ENCODE results near the gene HSPA4. TPM values are rescaled to one million over a fixed set of nuclear protein-coding genes. Genes with fewer than 3 reads are reported as not detected.
"Not testable (repeated sequence)": the region's sequence is repeated elsewhere in the genome, so short reads cannot be mapped to it uniquely, and the experiment has no call there.

The HSPA4 gene
- polyA plus RNA-seq, 1 donor from 2014 or later, result 69.5 TPM

DNA sequence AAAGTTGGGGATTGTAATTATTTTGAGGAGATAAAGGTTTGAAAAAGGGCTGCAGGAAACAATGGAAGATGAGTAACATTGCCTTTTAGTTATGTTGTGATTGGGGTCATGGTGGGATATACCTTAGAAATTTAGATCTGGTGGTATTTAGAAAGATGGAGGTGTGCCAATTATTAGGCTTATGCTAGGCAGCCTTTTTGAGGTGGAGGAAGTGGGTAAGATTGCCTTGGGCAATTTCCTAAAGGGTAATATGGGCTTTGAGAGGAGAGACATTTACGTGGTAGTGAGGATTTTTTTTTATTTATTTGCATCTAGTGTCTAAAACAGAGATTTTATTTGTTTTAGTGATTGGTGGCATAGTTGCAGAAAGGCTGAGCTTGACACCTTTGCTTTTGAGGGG is 10.5 kb downstream of the HSPA4 start:
- H3K9me3 Mint-ChIP-seq, result no peaks in the 10 kb centered on the region
- H3K4me3 Mint-ChIP-seq, result peak overlapping the region in 2 of 4 donors; percentile 49 to 63
- H3K36me3 Mint-ChIP-seq, result no peaks in the 10 kb centered on the region
- H3K27ac Mint-ChIP-seq, result peak overlapping the region in 1 of 3 donors; percentile 84
- peaks cover 24 to 38% (median 29%) of the 10 kb centered on the region in 3 donors for H3K4me1 Mint-ChIP-seq
- no peaks in the 10 kb centered on the region for H3K27me3 Mint-ChIP-seq

DNA sequence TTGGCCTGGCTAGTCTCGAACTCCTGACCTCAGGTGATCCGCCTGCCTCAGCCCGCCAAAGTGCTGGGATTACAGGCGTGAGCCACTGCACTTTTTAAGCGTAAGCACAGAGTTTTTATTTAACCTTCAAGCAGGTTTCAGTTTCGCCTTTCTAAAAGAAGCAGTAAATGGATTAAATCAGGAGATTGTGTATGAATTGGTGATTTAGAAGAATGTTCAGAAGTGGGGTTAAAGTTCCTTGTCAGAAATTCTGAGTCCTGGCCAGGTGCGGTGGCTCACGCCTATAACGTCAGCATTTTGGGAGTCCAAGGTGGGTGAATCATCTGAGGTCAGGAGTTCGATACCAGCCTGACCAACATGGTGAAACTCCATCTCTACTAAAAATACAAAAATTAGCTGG is 12.2 kb downstream of the HSPA4 start:
- H3K4me3 Mint-ChIP-seq, result peak overlapping the region in 1 of 4 donors; percentile 49
- peaks cover 23 to 30% (median 24%) of the 10 kb centered on the region in 3 donors for H3K4me1 Mint-ChIP-seq
- peak overlapping the region in 1 of 3 donors; percentile 76 for H3K27ac Mint-ChIP-seq
- no peaks in the 10 kb centered on the region for H3K9me3 Mint-ChIP-seq
- H3K27me3 Mint-ChIP-seq, result no peaks in the 10 kb centered on the region
- peaks cover 2% of the 10 kb centered on the region for H3K36me3 Mint-ChIP-seq

DNA sequence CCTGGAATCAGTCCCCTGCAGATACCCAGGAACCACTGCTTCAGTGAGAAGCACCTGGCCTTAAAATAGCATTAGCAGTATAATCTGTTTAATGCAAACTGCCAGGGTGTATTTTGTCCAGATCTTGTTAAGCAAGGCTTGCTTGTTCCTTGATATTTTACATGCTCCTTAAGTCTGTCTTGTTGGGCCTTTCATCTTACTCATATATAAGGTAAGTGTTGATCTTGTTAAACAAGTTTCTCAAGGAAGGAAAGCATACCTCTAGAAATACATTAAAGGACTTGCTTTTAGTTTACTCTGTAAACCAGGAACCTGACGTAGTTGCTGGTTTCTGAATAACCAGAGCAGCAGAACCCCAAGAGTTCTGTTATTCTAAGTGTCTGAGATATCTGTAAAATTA is 13.7 kb downstream of the HSPA4 start:
- Mint-ChIP-seq H3K27me3 (no peaks in the 10 kb centered on the region), H3K4me3 (no peak overlapping the region), H3K4me1 (peaks cover 16 to 25% (median 21%) of the 10 kb centered on the region in 3 donors), H3K27ac (peak overlapping the region in 1 of 3 donors; percentile 31), H3K9me3 (no peaks in the 10 kb centered on the region), H3K36me3 (peaks cover 5% of the 10 kb centered on the region)

DNA sequence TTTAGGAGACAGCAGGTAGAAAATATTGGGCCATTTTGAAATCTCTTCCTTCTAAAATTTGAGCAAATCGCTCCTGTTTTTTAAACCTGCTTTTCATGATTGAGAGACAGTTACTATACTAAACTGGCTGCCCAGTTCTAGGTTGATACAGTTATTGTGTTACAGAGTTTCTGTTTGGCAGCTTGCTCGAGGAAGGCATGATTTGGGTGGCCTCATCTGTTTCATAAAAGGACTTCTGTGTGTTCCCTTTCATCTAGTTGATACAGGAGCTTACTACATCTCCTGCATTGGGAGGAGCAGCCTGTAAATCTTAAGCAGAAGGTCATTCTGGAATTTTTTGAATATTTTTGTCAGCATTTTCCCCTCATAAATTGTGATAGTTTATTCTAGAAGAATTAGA is 14.2 kb downstream of the HSPA4 start:
- peaks cover 16 to 25% (median 21%) of the 10 kb centered on the region in 3 donors for H3K4me1 Mint-ChIP-seq
- H3K36me3 Mint-ChIP-seq, result peaks cover 5% of the 10 kb centered on the region
- no peak overlapping the region for H3K27ac Mint-ChIP-seq
- no peaks in the 10 kb centered on the region for H3K9me3 Mint-ChIP-seq
- no peak overlapping the region for H3K4me3 Mint-ChIP-seq
- H3K27me3 Mint-ChIP-seq, result no peaks in the 10 kb centered on the region

DNA sequence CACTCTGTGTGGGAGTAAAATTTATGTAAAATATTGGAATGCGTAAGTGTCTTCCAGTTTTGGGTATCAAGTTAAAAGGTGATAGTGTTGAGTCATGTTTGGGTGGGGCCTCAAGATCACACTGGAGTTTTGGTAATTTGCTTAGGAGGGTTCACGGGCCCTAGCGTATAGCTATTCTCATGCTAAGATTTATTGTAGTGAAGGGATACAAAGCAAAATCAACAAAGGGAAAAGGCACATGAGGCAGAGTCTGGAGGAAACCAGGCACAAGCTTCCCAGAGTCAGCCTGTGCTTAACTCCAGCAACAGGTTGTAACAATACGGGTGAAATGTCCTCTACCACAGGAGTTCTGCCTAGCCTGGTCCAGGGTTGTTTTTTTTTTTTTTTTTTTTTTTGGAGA is 20.2 kb downstream of the HSPA4 start:
- Mint-ChIP-seq H3K36me3 (peaks cover 15% of the 10 kb centered on the region), H3K27ac (no peak overlapping the region), H3K27me3 (no peaks in the 10 kb centered on the region), H3K4me1 (peaks cover 5 to 10% (median 7%) of the 10 kb centered on the region in 3 donors), H3K4me3 (no peak overlapping the region), H3K9me3 (no peaks in the 10 kb centered on the region)

DNA sequence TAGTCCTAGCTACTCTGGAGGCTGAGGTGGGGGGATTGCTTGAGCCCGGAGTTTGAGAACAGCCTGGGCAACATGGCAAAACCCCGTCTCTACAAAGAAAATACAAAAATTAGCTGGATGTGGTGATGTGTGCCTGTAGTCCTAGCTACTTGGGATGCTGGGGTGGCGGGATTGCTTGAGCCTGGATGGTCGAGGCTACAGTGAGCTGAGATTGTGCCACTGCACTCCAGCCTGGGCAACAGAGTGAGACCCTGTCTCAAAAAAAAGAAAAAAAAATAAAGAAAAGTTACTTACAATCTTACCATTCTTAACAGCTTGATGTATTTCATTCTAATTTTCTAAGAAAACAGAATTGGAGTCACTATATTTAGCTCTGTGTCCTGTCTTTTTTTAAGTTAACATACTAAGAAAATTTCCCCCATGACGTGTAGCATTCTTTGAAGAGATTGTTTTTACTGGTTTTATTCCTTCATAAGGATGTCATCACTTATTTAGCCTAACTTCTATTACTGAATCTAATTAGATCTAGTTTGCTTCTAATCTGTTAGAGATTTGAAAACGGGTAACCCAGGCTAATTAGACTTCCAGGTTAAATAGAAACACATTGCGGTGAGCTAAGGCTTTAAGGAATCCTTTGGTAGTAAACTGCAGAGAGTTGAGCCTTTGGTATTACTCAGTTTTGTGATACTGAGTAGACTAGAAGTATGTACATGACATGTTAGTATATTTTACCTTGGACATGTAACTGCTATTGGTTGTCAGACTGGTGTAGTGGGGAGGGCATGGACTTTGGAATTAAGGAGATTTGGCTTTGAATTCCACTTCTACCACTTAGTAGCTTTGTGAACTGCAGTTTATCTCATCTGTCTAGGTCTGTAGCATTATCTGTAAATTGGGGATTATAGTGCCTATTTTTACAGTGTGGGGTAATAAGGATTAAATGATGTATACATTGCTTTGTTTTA is 24.0 kb downstream of the HSPA4 start:
- Mint-ChIP-seq H3K9me3 (no peaks in the 10 kb centered on the region), H3K4me1 (peaks cover 0 to 7% (median 1%) of the 10 kb centered on the region in 3 donors), H3K4me3 (no peak overlapping the region), H3K27ac (peak overlapping the region in 1 of 3 donors; percentile 67), H3K27me3 (no peaks in the 10 kb centered on the region), H3K36me3 (peaks cover 12% of the 10 kb centered on the region)

DNA sequence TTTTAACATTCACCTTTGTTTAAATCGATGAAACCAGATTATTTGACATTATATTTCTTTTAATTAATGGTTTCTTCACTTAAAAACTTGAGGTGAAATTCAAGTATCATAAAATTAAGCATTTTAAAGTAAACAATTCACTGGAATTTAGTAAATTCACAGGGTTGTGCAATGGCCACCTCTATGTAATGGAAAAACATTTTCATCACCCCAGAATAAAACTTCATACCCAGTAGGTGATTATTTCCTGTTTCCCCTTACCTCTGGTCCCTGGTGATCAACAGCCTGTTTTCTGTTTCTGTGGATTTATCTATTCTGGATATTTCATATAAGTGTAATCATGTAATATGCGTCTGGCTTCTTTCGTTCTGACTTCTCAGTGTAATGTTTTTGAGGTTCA is 27.2 kb downstream of the HSPA4 start:
- Mint-ChIP-seq H3K27ac (no peak overlapping the region), H3K27me3 (no peaks in the 10 kb centered on the region), H3K4me3 (no peak overlapping the region), H3K9me3 (no peaks in the 10 kb centered on the region), H3K4me1 (peaks cover 4 to 10% (median 4%) of the 10 kb centered on the region in 3 donors), H3K36me3 (peaks cover 11% of the 10 kb centered on the region)

DNA sequence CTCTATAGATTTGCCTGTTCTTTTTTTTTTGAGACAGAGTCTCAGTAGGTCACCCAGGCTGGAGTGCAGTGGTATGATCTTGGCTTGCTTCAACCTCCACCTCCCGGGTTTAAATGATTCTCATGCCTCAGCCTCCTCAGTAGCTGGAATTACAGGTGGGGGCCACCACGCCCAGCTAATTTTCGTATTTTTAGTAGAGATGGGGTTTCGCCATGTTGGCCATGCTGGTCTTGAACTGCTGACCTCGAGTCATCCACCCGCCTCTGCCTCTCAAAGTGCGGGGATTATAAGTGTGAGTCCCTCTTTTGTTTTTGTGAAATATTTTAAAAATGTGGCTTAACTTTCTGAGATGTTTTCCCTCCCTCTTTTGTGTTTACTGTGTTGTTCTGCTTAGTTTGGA is 29.2 kb downstream of the HSPA4 start:
- Mint-ChIP-seq H3K36me3 (peaks cover 7% of the 10 kb centered on the region), H3K4me1 (peaks cover 4 to 11% (median 5%) of the 10 kb centered on the region in 3 donors), H3K27me3 (no peaks in the 10 kb centered on the region), H3K9me3 (no peaks in the 10 kb centered on the region), H3K4me3 (no peak overlapping the region), H3K27ac (peak overlapping the region in 1 of 3 donors; percentile 1)

DNA sequence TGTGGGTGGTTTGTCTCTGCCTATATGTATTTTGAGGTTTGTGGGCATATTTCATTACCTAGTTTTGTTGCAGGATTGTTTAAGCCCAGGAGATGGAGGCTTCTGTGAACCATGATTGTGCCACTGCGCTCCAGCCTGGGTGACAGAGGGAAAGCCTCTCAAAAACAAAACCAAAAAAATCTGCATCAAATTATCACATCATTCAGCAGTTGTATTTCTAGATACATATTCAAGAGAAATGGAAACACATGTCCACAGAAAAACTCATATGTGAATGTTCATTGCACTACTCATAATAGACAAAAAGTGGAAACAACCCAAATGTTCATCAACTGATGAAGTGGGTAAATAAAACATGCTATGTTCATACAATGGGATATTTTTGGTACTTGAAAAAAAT is 29.9 kb downstream of the HSPA4 start:
- no peaks in the 10 kb centered on the region for H3K9me3 Mint-ChIP-seq
- H3K27me3 Mint-ChIP-seq, result no peaks in the 10 kb centered on the region
- no peak overlapping the region for H3K27ac Mint-ChIP-seq
- peaks cover 8% of the 10 kb centered on the region for H3K36me3 Mint-ChIP-seq
- peaks cover 5 to 15% (median 6%) of the 10 kb centered on the region in 3 donors for H3K4me1 Mint-ChIP-seq
- no peak overlapping the region for H3K4me3 Mint-ChIP-seq

DNA sequence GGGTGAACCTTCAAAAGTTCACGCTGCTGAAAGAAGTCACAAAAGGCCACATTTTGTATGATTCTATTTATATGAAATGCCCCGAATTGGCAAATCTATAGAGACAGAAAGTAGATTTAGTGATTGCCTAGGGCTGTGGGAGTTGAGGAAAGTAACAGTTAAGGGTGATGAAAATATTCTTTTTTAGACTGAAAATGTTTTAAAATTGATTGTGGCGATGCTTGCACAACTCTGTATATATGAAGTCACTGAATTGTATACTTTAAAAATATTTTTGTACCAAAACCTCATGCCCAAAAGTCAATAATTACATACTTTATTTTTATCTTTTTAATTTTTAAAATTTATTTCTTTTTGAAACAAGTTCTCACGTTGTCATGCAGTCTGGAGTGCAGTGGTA is 30.3 kb downstream of the HSPA4 start:
- no peak overlapping the region for H3K27ac Mint-ChIP-seq
- H3K4me3 Mint-ChIP-seq, result no peak overlapping the region

DNA sequence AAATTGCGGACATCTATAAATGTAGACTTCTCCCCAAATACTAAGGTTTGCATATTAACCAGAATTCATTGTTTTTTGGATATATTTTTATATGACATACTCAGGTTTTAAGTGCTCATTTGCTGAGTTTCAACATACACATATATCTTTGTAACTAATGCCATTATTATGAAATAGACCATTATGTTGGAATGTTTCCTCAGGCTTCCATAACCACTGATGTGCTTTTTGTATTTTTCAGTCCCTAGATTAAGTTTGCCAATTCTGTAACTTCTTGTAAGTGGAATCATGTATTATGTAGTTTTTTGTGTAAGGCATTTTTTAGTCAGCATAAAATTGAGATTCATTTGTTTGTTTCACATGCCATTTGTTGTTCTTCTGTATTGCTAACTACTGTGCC is 32.1 kb downstream of the HSPA4 start:
- H3K9me3 Mint-ChIP-seq, result no peaks in the 10 kb centered on the region
- no peak overlapping the region for H3K4me3 Mint-ChIP-seq
- no peak overlapping the region for H3K27ac Mint-ChIP-seq
- peaks cover 5% of the 10 kb centered on the region for H3K36me3 Mint-ChIP-seq
- H3K27me3 Mint-ChIP-seq, result no peaks in the 10 kb centered on the region
- peaks cover 3 to 15% (median 5%) of the 10 kb centered on the region in 3 donors for H3K4me1 Mint-ChIP-seq

More for the DNA sequence above, 30.3 kb downstream of the HSPA4 start:
- Mint-ChIP-seq H3K9me3 (no peaks in the 10 kb centered on the region), H3K36me3 (peaks cover 7% of the 10 kb centered on the region), H3K4me1 (peaks cover 5 to 15% (median 6%) of the 10 kb centered on the region in 3 donors), H3K27me3 (no peaks in the 10 kb centered on the region)

DNA sequence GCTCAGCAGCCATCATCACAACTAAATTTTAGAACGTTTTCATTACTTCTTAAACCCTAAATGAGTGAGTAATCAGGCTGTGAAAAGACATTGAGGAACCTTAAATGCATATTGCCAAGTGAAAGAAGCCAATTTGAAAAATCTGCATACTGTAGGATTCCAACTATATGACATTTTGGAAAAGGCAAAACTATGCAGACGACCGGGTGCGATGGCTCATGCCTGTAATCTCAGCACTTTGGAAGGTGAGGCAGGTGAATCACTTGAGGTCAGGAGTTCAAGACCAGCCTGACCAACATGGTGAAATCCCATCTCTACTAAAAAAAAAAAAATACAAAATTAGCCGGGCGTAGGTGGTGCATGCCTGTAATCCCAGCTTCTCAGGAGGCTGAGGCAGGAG is 33.4 kb downstream of the HSPA4 start:
- H3K36me3 Mint-ChIP-seq, H3K27ac Mint-ChIP-seq, H3K4me3 Mint-ChIP-seq: not testable (repeated sequence)

DNA sequence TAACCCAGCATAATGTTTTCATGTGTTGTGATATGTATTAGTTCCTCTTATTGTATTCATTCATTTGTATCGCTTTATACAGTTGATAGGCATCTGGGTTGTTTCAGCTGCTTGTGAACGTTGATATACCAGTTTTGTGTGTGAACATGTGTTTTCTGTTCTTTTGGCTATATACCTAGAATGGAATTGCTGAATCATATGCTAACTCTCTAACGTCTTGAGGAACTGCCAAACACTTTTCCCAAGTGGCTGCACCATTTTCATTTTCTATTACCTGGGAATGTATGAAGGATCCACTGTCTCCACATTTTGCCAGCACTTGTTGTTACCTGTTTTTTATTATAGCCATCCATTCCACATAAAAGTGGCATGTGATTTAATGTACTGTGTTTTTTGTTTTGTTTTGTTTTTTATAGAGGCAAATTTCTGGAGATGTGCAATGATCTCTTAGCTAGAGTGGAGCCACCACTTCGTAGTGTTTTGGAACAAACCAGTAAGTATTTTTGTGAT is 34.6 kb downstream of the HSPA4 start:
- Mint-ChIP-seq H3K4me1 (peaks cover 2 to 10% (median 5%) of the 10 kb centered on the region in 3 donors), H3K9me3 (no peaks in the 10 kb centered on the region), H3K36me3 (peaks cover 9% of the 10 kb centered on the region), H3K27me3 (no peaks in the 10 kb centered on the region), H3K27ac (peak overlapping the region in 1 of 3 donors; percentile 59), H3K4me3 (no peak overlapping the region)

More for the DNA sequence above, 33.4 kb downstream of the HSPA4 start:
- not testable (repeated sequence) for H3K27me3 Mint-ChIP-seq, H3K9me3 Mint-ChIP-seq
- H3K4me1 Mint-ChIP-seq, result peaks cover 2 to 15% (median 5%) of the 10 kb centered on the region in 3 donors

DNA sequence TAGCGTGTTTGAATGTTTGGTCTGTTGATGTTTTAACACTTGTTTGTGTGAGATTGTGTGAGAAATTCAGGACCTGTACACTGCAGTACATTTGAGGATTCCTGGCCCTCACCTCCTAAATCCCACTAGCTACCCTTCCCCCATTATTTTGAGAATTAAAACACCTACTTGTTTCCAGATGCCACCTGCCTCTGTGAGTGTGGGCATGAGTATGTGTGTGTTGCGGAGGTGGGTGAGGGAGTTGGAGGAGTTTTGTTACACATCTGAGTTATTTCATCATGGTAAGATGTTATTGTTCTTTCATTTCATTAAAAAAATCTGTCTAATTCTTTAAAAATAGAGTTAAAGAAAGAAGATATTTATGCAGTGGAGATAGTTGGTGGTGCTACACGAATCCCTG is 36.3 kb downstream of the HSPA4 start:
- H3K36me3 Mint-ChIP-seq, result peaks cover 6% of the 10 kb centered on the region
- H3K27ac Mint-ChIP-seq, result no peak overlapping the region

DNA sequence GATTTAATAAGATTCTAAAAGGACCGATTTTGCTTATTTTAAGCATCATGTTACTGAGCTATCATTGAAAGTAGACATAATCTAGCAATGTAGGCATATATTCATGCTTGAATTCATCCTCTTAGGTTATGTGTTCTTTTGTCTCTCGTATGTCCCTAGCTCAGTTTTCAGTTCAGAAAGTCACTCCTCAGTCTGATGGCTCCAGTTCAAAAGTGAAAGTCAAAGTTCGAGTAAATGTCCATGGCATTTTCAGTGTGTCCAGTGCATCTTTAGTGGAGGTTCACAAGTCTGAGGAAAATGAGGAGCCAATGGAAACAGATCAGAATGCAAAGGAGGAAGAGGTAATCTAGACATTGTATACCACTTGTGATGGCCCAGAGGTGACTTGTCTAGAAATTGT is 39.2 kb downstream of the HSPA4 start:
- no peak overlapping the region for H3K4me3 Mint-ChIP-seq
- peaks cover 6% of the 10 kb centered on the region for H3K36me3 Mint-ChIP-seq
- H3K27ac Mint-ChIP-seq, result peak overlapping the region in 2 of 3 donors; percentile 5 to 14
- H3K27me3 Mint-ChIP-seq, result no peaks in the 10 kb centered on the region
- H3K4me1 Mint-ChIP-seq, result peaks cover 1 to 3% (median 2%) of the 10 kb centered on the region in 3 donors
- H3K9me3 Mint-ChIP-seq, result no peaks in the 10 kb centered on the region

More for the DNA sequence above, 36.3 kb downstream of the HSPA4 start:
- H3K4me3 Mint-ChIP-seq, result no peak overlapping the region
- no peaks in the 10 kb centered on the region for H3K27me3 Mint-ChIP-seq
- H3K4me1 Mint-ChIP-seq, result peaks cover 2 to 5% (median 2%) of the 10 kb centered on the region in 3 donors
- no peaks in the 10 kb centered on the region for H3K9me3 Mint-ChIP-seq

Data from IgD-negative memory B cell (primary cell).